HG03521 (cell line): ENCODE results near the gene CYBC1.

Source experiments
- ATAC-seq: cut with Tn5 transposase; IDR thresholded peaks from one replicate; pipeline ENCODE4 v1.9.1; 2021; ENCODE audit warnings: mild to moderate bottlenecking, moderate library complexity; ENCODE audit not compliant: unreplicated experiment

Gene CYBC1

DNA sequence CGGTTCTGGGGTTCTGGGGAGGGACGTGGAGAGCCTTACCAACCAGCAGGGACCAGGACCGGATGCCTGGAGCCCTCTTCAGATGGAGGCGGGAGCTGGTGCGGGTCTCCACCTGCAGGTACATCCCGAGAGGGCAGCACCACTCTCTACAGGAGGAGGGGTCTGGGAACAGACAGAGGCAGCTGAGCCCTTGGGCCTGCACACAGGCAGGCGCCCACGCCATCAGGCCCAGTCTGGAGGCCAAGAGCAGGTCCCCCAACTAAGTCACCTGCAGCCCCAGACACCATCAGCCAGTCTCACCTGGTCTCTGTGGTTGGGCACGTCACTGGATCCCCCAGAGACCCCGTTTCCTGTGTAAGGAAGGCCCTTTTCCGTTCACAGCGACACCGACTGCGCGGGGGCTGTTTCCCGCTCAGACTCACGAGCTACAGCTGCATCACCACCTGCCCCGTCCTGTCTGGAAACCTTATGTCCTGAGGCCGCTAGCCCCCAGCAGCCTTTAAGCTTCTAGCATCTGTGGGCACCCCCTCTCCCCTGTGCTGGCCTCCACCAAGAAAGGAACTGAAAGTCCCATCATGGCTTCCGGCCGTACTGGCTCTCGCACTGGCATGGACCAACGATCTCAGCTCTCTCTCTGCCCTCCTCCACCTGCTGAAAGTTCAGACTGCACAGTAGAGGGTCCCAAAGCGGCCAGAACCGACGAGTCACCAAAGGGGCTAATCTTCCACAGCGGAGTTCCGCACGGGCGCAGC, 1.2 kb downstream of the CYBC1 start:
- peak; percentile 42 for ATAC-seq

- ATAC-seq = no peak
Measured at GRCh38 chr17:82447876-82448275, 2.7 kb downstream of the CYBC1 start.

GRCh38 chr17:82446649-82447048, 3.9 kb downstream of the CYBC1 start:
- no peak for ATAC-seq

DNA sequence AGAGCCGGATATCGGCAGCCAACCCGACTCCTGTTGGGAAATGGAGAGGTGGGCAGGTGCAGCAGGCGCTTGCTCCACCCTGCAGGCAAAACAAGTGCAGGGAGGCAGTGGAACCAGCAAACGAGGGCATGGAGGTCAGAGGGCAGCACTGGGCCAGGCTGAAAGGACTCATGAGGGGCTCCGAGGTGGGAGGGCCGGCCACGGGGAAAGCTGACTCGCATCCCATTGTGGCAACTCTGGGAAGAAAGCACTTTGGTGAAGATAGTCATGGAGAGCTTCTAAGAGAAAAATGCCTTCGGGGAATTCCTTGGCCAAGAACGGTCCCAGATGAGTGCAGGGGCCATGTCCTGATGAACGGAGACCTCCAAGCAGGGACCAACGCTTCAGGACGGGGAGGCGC, 4.4 kb downstream of the CYBC1 start:
- ATAC-seq = no peak

DNA sequence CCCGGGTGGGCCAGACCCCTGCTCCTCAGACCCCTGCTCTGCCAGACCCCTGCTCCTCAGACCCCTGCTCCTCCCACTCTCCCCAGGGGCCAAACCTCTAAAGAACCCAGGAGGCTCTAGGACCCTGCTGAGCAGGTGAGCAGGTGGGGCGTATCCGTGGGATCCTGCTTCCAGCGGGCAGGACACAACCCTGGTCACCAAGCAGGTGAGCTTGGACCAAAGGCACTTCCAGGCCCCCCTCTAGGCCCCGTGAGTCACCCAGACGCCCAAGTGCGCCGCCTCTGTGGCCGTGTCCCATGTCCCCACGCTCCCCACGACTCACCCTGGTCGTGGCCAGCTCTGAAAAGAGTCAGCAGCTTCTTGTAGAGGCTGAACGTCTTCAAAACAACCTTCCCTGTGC, 5.0 kb downstream of the CYBC1 start:
- ATAC-seq = no peak

DNA sequence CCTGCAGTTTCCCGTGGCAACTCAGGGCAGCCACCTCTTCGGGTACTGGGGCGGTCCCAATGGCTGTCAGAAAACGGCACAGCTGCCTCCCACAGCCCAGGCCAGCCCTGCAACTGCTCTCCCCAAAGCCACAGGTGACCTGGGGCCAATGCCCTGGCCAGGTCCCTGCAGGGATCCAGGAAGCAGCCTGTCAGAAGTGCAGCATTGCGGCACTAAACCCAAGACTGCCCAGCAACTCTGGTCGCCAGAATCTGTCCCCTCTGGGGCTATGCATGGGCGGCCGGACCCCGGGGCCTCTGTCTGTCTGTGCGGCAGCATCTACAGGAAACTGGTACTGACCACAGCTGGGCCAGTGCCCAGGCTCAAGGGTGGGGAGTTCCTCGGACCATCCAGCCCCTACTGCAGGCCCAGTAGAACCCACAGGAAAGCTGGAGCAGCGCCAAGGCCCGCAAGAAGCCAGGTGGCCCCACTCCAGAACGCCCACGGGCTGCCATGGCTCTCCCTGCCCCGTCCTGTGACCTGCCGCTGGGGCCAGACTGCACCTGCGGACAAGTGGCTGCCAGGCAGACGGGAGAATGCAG, 5.5 kb downstream of the CYBC1 start:
- no peak for ATAC-seq

GRCh38 chr17:82444284-82444893, 6.2 kb downstream of the CYBC1 start:
- no peak for ATAC-seq

GRCh38 chr17:82443465-82444283, 6.9 kb downstream of the CYBC1 start:
- ATAC-seq = no peak

- no peak for ATAC-seq
Measured at GRCh38 chr17:82442643-82443464, 7.7 kb downstream of the CYBC1 start.

DNA sequence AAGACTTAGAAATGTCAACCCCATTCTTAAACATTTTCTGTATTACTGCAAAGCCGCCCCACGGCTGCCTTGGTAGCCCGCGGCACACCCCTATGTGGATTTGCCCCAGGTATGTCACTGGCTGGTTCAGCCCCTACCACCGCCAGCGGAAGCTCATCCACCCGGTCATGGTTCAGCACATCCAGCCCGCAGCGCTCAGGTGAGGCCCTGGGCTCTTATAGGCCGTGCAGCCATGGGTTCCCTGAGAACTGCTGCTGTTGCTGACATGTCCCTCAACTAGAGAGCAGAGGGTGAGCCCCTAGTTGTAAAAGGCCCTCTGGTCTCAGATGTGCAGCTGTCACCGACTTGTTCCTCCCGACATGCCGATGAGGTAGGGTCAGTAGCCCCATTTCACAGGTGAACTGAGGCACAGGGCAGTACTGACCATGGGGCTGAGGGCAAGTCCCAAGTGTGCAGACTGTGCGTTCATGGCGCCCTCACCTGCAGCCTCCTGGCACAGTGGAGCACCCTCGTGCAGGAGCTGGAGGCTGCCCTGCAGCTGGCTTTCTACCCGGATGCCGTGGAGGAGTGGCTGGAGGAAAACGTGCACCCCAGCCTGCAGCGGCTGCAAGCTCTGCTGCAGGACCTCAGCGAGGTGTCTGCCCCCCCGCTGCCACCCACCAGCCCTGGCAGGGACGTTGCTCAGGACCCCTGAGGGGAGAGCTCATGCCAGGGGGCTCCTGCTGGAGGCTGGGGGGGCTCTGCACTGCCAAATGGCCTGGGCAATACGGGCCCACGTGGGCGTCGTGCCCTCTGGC, 8.7 kb downstream of the CYBC1 start:
- no peak for ATAC-seq

GRCh38 chr17:82440991-82441627, 9.4 kb downstream of the CYBC1 start:
- ATAC-seq = no peak

- ATAC-seq = no peak
Measured at GRCh38 chr17:82440469-82440981, 10.0 kb downstream of the CYBC1 start.

DNA sequence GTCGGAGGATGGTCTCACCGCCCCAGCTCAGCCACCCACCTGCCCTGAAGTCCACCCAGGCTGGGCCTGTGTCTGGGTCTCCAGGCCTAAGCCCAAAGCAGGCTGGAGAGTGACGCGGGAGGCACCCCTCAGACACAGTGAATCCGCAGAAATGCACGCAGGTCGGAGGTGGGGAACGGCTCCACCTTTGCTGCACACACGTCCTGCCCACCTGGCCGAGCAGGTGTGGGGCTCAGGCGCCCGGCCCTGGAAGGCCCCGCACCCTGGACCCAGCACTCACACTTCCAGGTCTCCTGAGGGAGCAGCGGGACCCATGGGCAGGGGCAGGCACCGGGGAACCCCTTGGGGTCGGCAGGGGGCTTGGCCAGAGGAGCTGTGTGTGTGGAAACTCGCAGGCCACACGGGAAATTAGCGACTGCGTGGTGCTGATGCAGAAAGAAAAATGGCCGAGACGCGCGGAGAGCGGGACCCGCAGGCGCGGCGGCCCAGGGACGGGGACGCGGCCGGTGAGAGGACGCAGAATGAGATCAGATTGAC, 10.7 kb downstream of the CYBC1 start:
- no peak for ATAC-seq

- ATAC-seq = no peak
Measured at GRCh38 chr17:82439194-82439828, 11.2 kb downstream of the CYBC1 start.

GRCh38 chr17:82438401-82439193, 12.0 kb downstream of the CYBC1 start:
- no peak for ATAC-seq

GRCh38 chr17:82437325-82437668, 13.3 kb downstream of the CYBC1 start:
- no peak for ATAC-seq

DNA sequence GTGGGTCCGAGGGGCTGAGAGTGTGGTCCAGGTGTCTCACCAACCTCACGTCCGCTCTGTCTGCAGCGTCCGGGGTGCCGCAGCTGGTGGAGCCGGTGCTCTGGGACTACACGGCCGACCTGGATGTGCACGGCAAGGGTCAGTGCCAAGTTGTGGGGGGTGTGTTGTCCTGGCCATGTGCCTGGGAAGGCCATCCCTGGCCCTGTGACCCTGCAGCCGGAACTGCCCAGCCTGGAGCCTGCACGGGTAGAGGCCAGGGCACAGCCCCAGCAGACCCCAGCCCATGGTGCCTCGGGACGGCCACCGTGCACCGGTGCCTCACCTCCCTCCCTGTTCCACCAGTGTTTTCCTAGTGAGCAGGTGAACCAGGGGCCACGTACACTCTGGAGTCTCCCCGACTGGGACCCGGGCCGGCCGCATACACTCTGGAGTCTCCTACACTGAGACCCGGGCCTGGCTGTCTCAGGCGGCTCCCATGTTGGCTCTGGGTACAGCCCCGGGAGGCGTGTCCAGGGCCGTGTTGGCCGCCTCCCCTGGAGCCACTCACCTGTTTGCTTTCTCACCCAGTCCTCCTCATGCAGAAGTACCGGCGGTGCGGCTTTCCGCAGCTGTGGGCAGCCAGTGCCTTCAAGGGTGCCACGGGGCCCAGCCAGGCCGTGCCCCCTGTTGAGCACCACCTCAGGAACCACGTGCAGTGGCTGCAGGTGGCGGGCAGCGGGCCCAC, 13.8 kb downstream of the CYBC1 start:
- no peak for ATAC-seq
